K562 (cell line): ENCODE results near the gene LAMA5. TPM values are rescaled to one million over a fixed set of nuclear protein-coding genes. Genes with fewer than 3 reads are reported as not detected.

Source experiments
- ATAC-seq: fragments of 200-7000 bp; cut with Tn5 transposase; 3 replicates; pipeline ENCODE4 v1.9.1; 2020; ENCODE audit warnings: moderate library complexity
- BruUV-seq: library from RNA; stranded (reverse); fragments of 400-500 nt; replicated peaks from 2 replicates; lab custom pipeline; 2021; lab: Mats Ljungman, UMichigan
- CTCF ChIA-PET: fragments of 300-600 bp; formaldehyde crosslinking; extraction: SDS; loops from one replicate; lab custom pipeline; 2021; ENCODE audit warnings: low intra/inter-chr PET ratio; lab: Yijun Ruan, JAX
- POLR2A ChIA-PET: fragments of 300-600, 350-650 bp; sonication (Branson Sonifier 250); formaldehyde crosslinking; extraction: SDS; loops from one replicate; lab custom pipeline; 2021; ENCODE audit warnings: antibody characterized with exemption, inconsistent platforms; lab: Yijun Ruan, JAX
- DNase-seq, 4 experiments: peaks; one replicate each; pipeline versions ENCODE4 v3.0.0 to v3.0.0-alpha.2; 2011 to 2018; ENCODE audit warnings: low spot score in 3 of 4, mixed read lengths in 3 of 4; ENCODE audit errors: extremely low read depth in 1 of 4
- FAIRE-seq: peaks from 2 replicates; lab custom pipeline; 2011; peaks lifted over from hg19 to GRCh38; lab: Jason Lieb, UNC
- H2AFZ ChIP-seq: 2 replicates; pipeline ENCODE4 v1.6.0; 2011; ENCODE audit warnings: low read depth, low read length, control low read depth, inconsistent platforms
- H3K27ac ChIP-seq: fragments of 200-600 bp; 3 replicates; pipeline ENCODE4 v1.8.0; 2011; ENCODE audit warnings: low read depth, mild to moderate bottlenecking, control low read depth, inconsistent platforms, low read length, moderate library complexity, mixed read lengths; ENCODE audit errors: extremely low read depth
- H3K27me3 ChIP-seq, 2 experiments: fragments of 300-600 bp in 1 of 2; 2 replicates in 1 of 2; 3 replicates in 1 of 2; pipeline versions ENCODE4 v1.6.0 to v1.8.0; 2011; ENCODE audit warnings: inconsistent platforms in 2 of 2, low read length in 2 of 2, mild to moderate bottlenecking in 1 of 2, mixed read lengths in 1 of 2, moderate library complexity in 1 of 2; ENCODE audit not compliant: control insufficient read depth in 2 of 2, insufficient read depth in 2 of 2
- H3K36me3 ChIP-seq: fragments of 300-600 bp; 3 replicates; pipeline ENCODE4 v1.8.0; 2011; ENCODE audit warnings: mild to moderate bottlenecking, low read length, inconsistent platforms; ENCODE audit not compliant: control insufficient read depth, insufficient read depth
- H3K4me1 ChIP-seq, 2 experiments: fragments of 200-600 bp in 1 of 2; replicated peaks in 1 of 2; 2 replicates in 1 of 2; 3 replicates in 1 of 2; pipeline versions ENCODE4 v1.5.1 to v1.8.0; 2011; ENCODE audit warnings: inconsistent platforms in 2 of 2, low read length in 2 of 2, mild to moderate bottlenecking in 1 of 2, mixed read lengths in 1 of 2, moderate library complexity in 1 of 2; ENCODE audit not compliant: control insufficient read depth in 2 of 2, insufficient read depth in 2 of 2
- H3K4me2 ChIP-seq: 2 replicates; pipeline ENCODE4 v1.6.1; 2011; ENCODE audit warnings: low read length, control low read depth, inconsistent platforms, mixed read lengths; ENCODE audit not compliant: insufficient read depth
- H3K4me3 ChIP-seq: fragments of 200-600 bp; sonication (generic), shearing (Covaris generic); 2 replicates; pipeline ENCODE4 v1.5.1; 2016; ENCODE audit warnings: control low read depth, inconsistent platforms
- H3K79me2 ChIP-seq: fragments of 200-600 bp; 3 replicates; pipeline ENCODE4 v1.8.0; 2011; ENCODE audit warnings: low read length, inconsistent platforms; ENCODE audit not compliant: control insufficient read depth, insufficient read depth
- H3K9ac ChIP-seq, 2 experiments: 2 replicates each; pipeline versions ENCODE4 v1.6.0 to v1.6.1; 2011; ENCODE audit warnings: low read depth in 2 of 2, low read length in 2 of 2, control low read depth in 1 of 2, inconsistent platforms in 1 of 2, mild to moderate bottlenecking in 1 of 2, mixed read lengths in 1 of 2; ENCODE audit not compliant: insufficient read depth in 1 of 2
- H3K9me1 ChIP-seq: one replicate; pipeline ENCODE4 v1.6.0; 2011; ENCODE audit warnings: inconsistent platforms, mild to moderate bottlenecking, low read length, moderate library complexity; ENCODE audit not compliant: control insufficient read depth, insufficient read depth
- H3K9me3 ChIP-seq: replicated peaks from 2 replicates; pipeline ENCODE4 v1.5.1; 2011; ENCODE audit warnings: low read depth, low read length, inconsistent platforms; ENCODE audit not compliant: control insufficient read depth, insufficient read depth
- H4K20me1 ChIP-seq: replicated peaks from 2 replicates; pipeline ENCODE4 v1.6.1; 2011; ENCODE audit warnings: low read length, inconsistent platforms, mixed read lengths; ENCODE audit not compliant: control insufficient read depth, insufficient read depth
- ARID2 ChIP-seq: fragments of 450-650 bp; IDR thresholded peaks from 2 replicates; pipeline ENCODE4 v1.6.1; 2017; ENCODE audit warnings: antibody characterized with exemption, mild to moderate bottlenecking
- MAX ChIP-seq: sonication (generic); formaldehyde crosslinking; IDR thresholded peaks from 2 replicates; pipeline ENCODE4 v1.9.0; 2022; ENCODE audit warnings: mild to moderate bottlenecking, missing genetic modification reagents
- NELFE ChIP-seq: IDR thresholded peaks from 2 replicates; pipeline ENCODE4 v1.6.1; 2011; ENCODE audit warnings: mild to moderate bottlenecking; ENCODE audit not compliant: insufficient read depth, insufficient read length
- NUFIP1 ChIP-seq: fragments of 450-650 bp; IDR thresholded peaks from 2 replicates; pipeline ENCODE4 v1.6.1; 2018; ENCODE audit not compliant: partially characterized antibody
- RAD21 ChIP-seq, 2 experiments: fragments of 250-450 bp in 1 of 2; fragments of 450-650 bp in 1 of 2; sonication (Bioruptor Pico) in 1 of 2; formaldehyde crosslinking in 1 of 2; IDR thresholded peaks in 1 of 2; conservative IDR thresholded peaks in 1 of 2; 2 replicates each; pipeline versions ENCODE4 v1.4.0 to v1.8.0; 2020 to 2022; ENCODE audit warnings: mild to moderate bottlenecking in 2 of 2, moderate library complexity in 1 of 2
- RBBP5 ChIP-seq: fragments of 200-600 bp; sonication (generic); IDR thresholded peaks from 2 replicates; pipeline ENCODE4 v1.6.1; 2012; ENCODE audit warnings: borderline replicate concordance, mild to moderate bottlenecking, low read length, control low read depth, inconsistent platforms; ENCODE audit not compliant: insufficient read depth, poor library complexity, severe bottlenecking
- RNF2 ChIP-seq: sonication (generic); IDR thresholded peaks from 2 replicates; pipeline ENCODE4 v1.6.1; 2016
- USF1 ChIP-seq: sonication (generic); formaldehyde crosslinking; IDR thresholded peaks from 2 replicates; pipeline ENCODE4 v1.9.0; 2022; ENCODE audit warnings: mild to moderate bottlenecking, missing genetic modification reagents
- XRCC3 ChIP-seq: fragments of 450-650 bp; IDR thresholded peaks from 2 replicates; pipeline ENCODE4 v1.6.1; 2017; ENCODE audit warnings: mild to moderate bottlenecking, moderate library complexity
- WGBS: fragments of 100-300 bp; shearing (Covaris generic); methylation state at CpG from one replicate; pipeline ENCODE4 v1.1.6; 2016; ENCODE audit warnings: low coverage, mixed read lengths; ENCODE audit not compliant: insufficient coverage; ENCODE audit errors: missing lambda C conversion rate; 5-methylcytosine and 5-hydroxymethylcytosine counted together
- in situ Hi-C: fragments of 300-500 bp; cut with MboI; formaldehyde crosslinking; loops from 4 replicates; pipeline ENCODE4 v1.15.0; 2018; ENCODE audit warnings: inconsistent platforms, mixed read lengths
- intact Hi-C: fragments of 100-400 bp; cut with micrococcal nuclease; formaldehyde crosslinking; loops from 2 replicates; pipeline ENCODE4 v1.14.2; 2022
- polyA plus RNA-seq, 8 experiments: library from polyadenylated mRNA; depleted of rRNA in 4 of 8; stranded (reverse) in 5 of 8; unstranded in 3 of 8; fragments of >200 nt; fragmentation: Nextera tagmentation in 2 of 8; fragmentation: Illumina TruSeq in 1 of 8; extraction: Ambion mirVana in 2 of 8; extraction: Trizol in 1 of 8; gene quantifications; 2 replicates each; pipeline versions ENCODE4 v1.2.1 to v1.2.3, GENCODE V29; 2011 to 2014; ENCODE audit warnings: inconsistent platforms in 1 of 8, missing spikeins in 1 of 8
- total RNA-seq, 7 experiments: library from RNA; depleted of rRNA in 6 of 7; stranded (reverse); fragments of >200 nt in 6 of 7; fragmentation: Illumina TruSeq in 2 of 7; extraction: Trizol in 2 of 7; gene quantifications; 2 replicates each; pipeline versions ENCODE4 v1.2.1 to v1.2.3, GENCODE V29; 2011 to 2021; ENCODE audit warnings: low replicate concordance in 1 of 7

Gene LAMA5
- total and polyA plus RNA-seq, 9 of the 15 experiments (the other 6 are each of a cell fraction or from before 2014, with no cell fraction given), result 0.31 to 101 (median 7.8) TPM

- POLR2A ChIA-PET, result interaction anchor here (0.7 to 0.8 kb wide), 2 partner anchors 41 to 972 kb away, joined by 3 read pairs; no protein-coding TSS in a partner anchor
Measured at GRCh38 chr20:62409086-62409853, 42.2 kb upstream of the LAMA5 start.

More at GRCh38 chr20:62409086-62409853, 42.2 kb upstream of the LAMA5 start:
- H3K9ac ChIP-seq, result peak overlapping the region in 1 of 2 experiments; percentile 69; a peak in 2 of 4 replicates
- ATAC-seq (no peak), DNase-seq (no peak), FAIRE-seq (no peak)
- peak overlapping the region; percentile 60; the same call in 1 of the 2 replicates for H2AFZ ChIP-seq
- H4K20me1 ChIP-seq, result 0 out of 2 replicates have a peak, but pooled peaks cover 8% of the 10 kb centered on the region
- intact Hi-C loops (loop anchor here (5.0 kb wide), 1 partner anchor 78 kb away; no protein-coding TSS in a partner anchor), in situ Hi-C loops (no loop called here)
- H3K4me1 ChIP-seq, result peaks cover 17 to 93% of the 10 kb centered on the region in 2 experiments
- no peaks in the 10 kb centered on the region for H3K27me3 ChIP-seq
- TF ChIP-seq NUFIP1, result no peak
- no peak for TF ChIP-seq RAD21 (CRISPR knock-in tag; conservative IDR thresholded peaks at IDR 0.05 in 1 of 2, IDR thresholded peaks at IDR 0.05 in 1 of 2)
- no peak for TF ChIP-seq NELFE
- peak; percentile 16; the same call in 1 of the 2 replicates for TF ChIP-seq USF1 (CRISPR knock-in tag)
- no peak for TF ChIP-seq ARID2
- TF ChIP-seq RNF2, result no peak
- no peak for TF ChIP-seq RBBP5
- 0 out of 2 replicates have a peak, but pooled peaks have one; percentile 24 for TF ChIP-seq MAX (CRISPR knock-in tag)
- TF ChIP-seq XRCC3, result no peak
- H3K4me3 ChIP-seq, result no peak overlapping the region
- H3K79me2 ChIP-seq, result peaks cover 14% of the 10 kb centered on the region
- H3K27ac ChIP-seq, result no peak overlapping the region
- H3K4me2 ChIP-seq, result no peak overlapping the region
- CTCF ChIA-PET, result interaction anchor here (0.9 to 1.5 kb wide), 2 partner anchors 382 to 397 kb away, joined by 3 to 5 read pairs; no protein-coding TSS in a partner anchor
- no peaks in the 10 kb centered on the region for H3K36me3 ChIP-seq
- no TSS peak for BruUV-seq
- no peaks in the 10 kb centered on the region for H3K9me3 ChIP-seq
- WGBS, result 48% methylated on average over 9 of the region's 12 CpGs
- H3K9me1 ChIP-seq, result peaks cover 4% of the 10 kb centered on the region
